Activated CD4-positive, CD25-positive, alpha-beta regulatory T cell treated with anti-CD3 and anti-CD28 coated beads, Interleukin-2, amount 50 U/mL, for 24 hours (primary cell): ENCODE results near the gene FZD10.

ENCODE experiments used
- ATAC-seq, 2 donors: fragments of 150-1000 bp; cut with Tn5 transposase; one replicate each; pipeline ENCODE4 v1.10.0; 2021; ENCODE audit warnings: mild to moderate bottlenecking in 1 of 2, moderate library complexity in 1 of 2

FZD10 gene

DNA sequence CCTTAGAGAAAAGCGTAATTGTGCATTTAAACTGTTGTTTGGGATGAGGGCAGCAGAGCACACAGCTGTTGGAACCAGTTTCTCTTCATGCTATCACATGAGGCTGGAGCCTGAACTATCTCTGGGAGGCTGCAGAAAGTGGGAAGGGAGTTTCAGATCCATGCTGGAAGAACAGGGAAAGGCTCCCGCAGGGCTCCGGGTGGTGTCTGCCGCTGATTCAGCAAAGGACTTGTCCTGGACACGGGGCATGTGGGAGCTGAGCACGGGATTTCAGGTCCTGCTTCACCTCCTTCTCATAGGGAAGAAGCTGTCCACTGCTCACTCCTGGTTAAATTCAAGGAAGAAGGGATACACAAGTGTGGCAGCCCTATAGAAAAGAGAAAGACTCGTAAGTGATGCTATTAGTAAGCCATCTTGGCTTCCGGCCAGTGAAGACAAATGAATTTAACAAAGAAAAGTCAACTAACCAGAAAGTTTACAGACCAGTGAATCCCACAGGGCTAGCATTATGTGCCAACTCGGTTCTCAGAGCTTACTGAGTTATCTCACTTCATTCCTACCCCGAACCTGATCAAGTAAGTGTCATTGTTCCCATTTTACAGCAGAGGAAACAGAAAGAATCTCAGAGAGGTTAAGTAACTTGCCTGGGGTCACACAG, 6.7 kb upstream of the FZD10 start:
- ATAC-seq = no peak

DNA sequence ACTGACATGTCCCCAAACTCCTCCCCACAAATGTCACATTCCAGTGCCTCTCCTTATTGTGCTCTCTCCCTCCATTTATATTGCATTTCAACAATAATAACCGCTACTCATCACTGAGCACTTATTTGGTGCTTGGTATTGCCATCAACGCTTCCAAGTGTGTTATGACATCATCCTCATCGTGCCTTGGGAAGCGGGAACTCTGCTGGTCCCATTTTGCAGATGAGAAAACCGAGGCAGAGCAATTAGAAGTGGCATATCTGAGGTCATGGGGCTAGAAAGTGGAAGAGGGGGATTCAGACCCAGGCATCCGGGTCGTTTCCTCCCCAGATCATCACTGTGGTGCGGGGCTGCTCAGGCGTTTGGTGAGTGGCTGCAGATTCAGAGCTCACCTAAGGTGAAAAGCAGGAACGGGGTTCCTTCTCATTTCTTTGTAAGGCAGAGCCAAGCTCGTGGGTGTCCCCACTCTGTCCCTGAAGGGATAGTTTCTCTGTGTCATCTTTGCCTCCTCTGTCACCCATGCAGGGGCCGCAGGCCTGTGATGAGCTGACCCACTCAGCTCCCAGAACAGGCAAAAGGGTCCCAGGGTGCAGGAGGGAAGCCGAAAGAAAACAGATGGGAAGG, 5.5 kb upstream of the FZD10 start:
- no peak for ATAC-seq

- no peak for ATAC-seq
Observed at GRCh38 chr12:130157998-130158753, 4.1 kb upstream of the FZD10 start.

DNA sequence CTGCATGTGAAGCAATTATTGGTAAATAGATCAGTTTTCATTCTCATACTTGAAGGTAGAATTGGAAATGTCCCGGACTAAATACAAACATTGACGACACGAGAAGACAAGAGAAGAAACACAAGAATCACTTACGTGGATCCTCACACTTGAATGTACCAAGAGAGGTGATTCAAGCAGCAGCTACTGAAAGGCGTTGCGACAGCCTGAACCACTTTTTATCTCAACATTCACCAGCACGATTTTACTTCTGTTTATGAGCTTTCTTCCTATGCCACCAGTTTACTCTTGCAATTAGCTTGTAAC, 3.6 kb upstream of the FZD10 start:
- ATAC-seq = no peak

DNA sequence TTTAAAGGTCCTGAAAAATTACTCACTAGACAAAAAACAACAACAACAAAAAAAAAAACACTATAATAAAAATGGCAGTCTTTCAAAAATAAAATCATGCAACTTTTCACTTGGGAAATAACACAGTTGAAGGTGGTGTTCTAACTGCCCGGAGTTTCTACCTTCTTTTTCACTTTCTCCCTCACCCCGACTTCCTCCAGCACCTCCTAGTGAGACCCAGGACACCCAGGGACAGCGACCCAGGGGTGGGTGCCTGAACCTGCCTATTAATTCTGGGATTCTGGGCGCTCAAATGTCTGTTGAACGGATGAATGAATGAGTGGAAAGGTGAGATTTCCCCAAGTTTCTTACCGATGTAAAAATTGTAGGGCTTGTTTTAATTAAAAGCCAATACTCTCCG, 2.0 kb upstream of the FZD10 start:
- no peak for ATAC-seq

DNA sequence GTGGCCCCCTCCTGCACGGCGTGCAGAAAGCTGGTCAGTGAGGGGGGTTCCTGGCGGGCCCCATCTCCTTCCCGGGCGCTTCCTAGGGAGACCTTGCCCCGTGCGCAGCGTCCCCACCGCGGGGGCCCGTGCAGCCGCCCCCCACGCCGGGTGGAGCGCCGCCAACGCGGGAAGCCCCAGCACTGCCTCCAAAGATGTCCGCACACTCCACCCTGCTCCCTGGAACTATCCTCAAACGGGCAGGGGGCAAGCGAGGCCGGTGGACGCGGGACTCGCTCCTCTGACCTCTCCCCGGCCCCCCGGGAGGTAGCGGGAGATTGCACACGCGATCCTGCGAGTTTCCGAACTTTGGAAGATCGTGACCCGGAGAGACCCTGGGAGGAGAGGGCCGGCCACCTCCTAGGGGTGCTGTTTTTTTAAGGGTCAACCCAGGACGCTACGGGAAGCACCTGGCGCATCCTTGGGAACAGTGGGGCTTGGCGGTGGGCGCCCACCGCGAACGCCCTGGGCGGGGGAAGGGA, 1.5 kb upstream of the FZD10 start:
- ATAC-seq = no peak

GRCh38 chr12:130161261-130162243, 712 bp upstream of the FZD10 start:
- ATAC-seq = no peak

- ATAC-seq = no peak
Observed at GRCh38 chr12:130162745-130163460, 639 bp downstream of the FZD10 start.

- ATAC-seq = no peak
Observed at GRCh38 chr12:130163461-130164215, 1.4 kb downstream of the FZD10 start.

DNA sequence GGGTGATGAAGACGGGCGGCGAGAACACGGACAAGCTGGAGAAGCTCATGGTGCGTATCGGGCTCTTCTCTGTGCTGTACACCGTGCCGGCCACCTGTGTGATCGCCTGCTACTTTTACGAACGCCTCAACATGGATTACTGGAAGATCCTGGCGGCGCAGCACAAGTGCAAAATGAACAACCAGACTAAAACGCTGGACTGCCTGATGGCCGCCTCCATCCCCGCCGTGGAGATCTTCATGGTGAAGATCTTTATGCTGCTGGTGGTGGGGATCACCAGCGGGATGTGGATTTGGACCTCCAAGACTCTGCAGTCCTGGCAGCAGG, 1.9 kb downstream of the FZD10 start:
- no peak for ATAC-seq

- ATAC-seq = no peak
Observed at GRCh38 chr12:130164936-130165335, 2.7 kb downstream of the FZD10 start.

GRCh38 chr12:130166306-130166705, 4.0 kb downstream of the FZD10 start:
- no peak for ATAC-seq

DNA sequence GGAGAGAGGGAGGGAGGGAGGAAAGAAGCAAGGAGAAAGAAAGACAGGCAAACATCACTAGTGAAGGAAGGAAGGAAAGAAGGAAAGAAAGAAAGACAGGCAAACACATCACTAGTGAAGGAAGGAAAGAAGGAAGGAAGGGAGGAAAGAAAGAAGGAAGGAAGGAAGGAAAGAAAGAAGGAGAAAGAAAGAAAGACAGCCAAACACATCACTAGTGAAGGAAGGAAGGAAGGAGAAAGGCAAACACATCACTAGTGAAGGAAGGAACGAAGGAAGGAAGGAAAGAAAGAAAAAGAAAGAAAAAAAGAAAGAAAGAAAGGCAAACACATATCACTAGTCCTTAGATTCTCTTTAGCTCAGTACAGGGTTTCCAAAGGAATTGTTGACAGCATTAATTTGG, 5.3 kb downstream of the FZD10 start:
- ATAC-seq = no peak

DNA sequence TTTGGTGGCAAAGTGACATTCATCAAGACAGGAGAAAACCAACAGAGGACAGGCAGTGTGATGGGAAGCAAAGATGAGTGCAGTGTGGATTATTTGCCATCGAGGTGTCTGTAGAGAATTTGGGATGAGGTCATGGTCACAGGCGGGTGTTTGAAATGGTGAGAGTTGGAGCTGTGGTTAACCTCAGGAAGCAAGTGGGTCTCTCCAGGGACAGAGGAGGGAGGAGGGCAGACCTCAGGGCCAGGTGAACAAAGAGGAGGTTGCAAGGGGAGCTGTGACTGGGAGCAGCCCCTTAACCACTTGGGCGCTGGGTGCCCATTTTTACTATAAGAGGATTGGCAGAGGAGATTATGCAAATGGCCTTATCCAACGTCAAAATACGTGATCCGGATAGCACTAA, 7.0 kb downstream of the FZD10 start:
- ATAC-seq = no peak

DNA sequence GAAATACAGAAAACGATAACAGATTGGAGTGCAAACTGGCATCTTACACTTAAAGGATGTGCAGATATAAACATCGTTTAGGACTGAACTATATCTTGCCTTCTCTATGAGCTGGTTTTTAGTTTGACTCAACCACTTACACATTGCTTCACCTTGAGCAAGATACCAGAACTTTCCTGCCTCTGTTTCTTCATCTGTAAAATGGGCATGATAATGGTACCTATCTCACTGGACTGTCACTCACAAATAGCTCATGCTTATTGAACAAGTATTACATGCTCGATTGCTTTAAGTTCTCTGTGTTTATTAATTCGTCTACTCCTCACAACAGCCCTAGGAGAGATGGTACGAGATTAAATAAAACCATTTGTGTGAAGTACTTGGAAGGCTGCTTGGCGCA, 7.7 kb downstream of the FZD10 start:
- no peak for ATAC-seq

- ATAC-seq = no peak
Observed at GRCh38 chr12:130170611-130171010, 8.3 kb downstream of the FZD10 start.

DNA sequence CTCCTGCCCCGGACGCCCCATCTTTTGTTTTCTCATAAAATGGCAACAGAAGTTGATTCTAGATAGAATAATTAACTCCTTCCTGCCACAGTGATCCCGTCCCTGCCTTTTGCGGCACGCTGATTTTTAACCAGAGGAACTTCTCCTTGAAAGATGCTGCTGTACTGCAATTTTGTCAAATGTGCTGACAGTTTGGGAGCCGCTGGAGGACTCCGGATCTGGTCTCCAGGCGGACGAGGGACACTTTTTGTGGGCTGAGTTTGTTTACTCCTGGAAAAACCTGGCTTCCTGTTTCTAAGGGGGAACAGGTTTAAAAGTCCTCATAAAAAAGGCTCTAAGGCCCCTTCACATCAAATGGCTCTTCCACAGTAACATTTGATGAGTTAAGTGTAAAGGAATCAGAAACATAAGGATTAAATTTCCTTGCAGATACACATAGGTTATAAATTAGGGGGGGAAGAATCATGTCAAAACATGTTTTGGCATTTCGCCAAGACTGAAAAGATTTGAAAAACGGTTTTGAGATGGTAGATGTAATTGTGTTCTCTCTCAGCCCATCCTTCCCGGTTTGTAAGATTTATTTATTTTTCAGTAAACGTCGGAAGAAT, 15.5 kb downstream of the FZD10 start:
- ATAC-seq = no peak

- ATAC-seq = no peak
Observed at GRCh38 chr12:130178282-130178681, 16.0 kb downstream of the FZD10 start.

DNA sequence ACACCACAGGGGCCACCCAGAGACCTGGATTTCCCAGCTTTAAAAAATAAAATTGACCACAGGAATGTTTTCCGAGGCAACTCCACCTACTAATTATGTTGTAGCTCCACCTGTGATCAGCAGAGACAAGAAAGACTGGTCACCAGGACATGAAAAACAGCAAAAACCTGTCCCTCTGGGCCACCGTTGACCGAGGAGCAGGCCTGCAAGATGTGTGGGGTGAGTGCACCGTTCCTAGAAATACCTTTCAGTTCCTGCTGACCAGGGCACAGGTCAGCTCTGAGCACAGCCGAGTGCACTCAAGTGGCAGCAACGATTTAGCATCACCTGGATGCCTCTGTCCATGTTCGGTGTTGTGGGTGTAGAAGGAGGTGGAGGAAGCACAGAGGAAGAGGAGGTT, 16.9 kb downstream of the FZD10 start:
- ATAC-seq = no peak

DNA sequence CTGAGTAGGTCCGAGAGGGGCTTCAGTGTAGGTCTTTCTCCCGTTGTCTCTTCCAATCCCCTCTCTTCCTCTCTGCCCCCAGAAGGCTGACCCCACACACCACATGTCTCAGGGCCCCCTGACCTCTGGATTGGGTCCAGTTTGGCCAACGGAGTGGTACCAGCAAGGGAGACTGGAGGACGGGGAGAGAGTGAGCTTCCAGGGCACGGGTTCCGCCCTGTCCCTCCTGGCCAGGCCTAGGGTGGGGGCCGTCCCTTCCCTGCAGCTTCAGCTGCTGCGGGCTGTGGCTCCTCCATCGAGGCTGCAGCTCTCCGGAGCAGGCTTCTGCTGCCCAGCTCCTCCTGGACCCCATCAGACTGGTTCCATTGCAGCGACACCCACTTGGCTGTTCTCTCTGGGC, 17.4 kb downstream of the FZD10 start:
- ATAC-seq = no peak

GRCh38 chr12:130181211-130181610, 18.9 kb downstream of the FZD10 start:
- no peak for ATAC-seq
